HepG2 (cell line): ENCODE measurements around the gene PPP1R7. TPM values are rescaled to one million over a fixed set of nuclear protein-coding genes. Genes with fewer than 3 reads are reported as not detected.

Source experiments
- KDM1A ChIP-seq: IDR thresholded peaks from 2 replicates; pipeline ENCODE4 v1.6.1; 2016; ENCODE audit warnings: missing compliant biosample characterization
- KDM3A ChIP-seq: IDR thresholded peaks from 2 replicates; pipeline ENCODE4 v1.6.1; 2018; ENCODE audit warnings: low read depth, missing compliant biosample characterization
- KLF15 ChIP-seq: sonication (generic); formaldehyde crosslinking; IDR thresholded peaks from 2 replicates; pipeline ENCODE4 v1.8.1; 2023; ENCODE audit warnings: borderline replicate concordance, mild to moderate bottlenecking, inconsistent platforms, missing genetic modification reagents, mixed read lengths
- MAX ChIP-seq: IDR thresholded peaks from 2 replicates; pipeline ENCODE4 v1.6.1; 2012; ENCODE audit warnings: inconsistent platforms
- MED8 ChIP-seq: sonication (generic); formaldehyde crosslinking; IDR thresholded peaks from 2 replicates; pipeline ENCODE4 v1.8.1; 2023; ENCODE audit warnings: mild to moderate bottlenecking, missing genetic modification reagents; ENCODE audit not compliant: insufficient replicate concordance
- MYC ChIP-seq: sonication (generic); formaldehyde crosslinking; IDR thresholded peaks from 2 replicates; pipeline ENCODE4 v1.9.0; 2021; ENCODE audit warnings: missing genetic modification reagents, borderline replicate concordance
- MYNN ChIP-seq: sonication (generic); formaldehyde crosslinking; IDR thresholded peaks from 2 replicates; pipeline ENCODE4 v1.4.0; 2020; ENCODE audit warnings: mild to moderate bottlenecking, low read depth, missing genetic modification reagents
- ONECUT2 ChIP-seq: sonication (generic); formaldehyde crosslinking; IDR thresholded peaks from 2 replicates; pipeline ENCODE4 v1.4.0; 2020; ENCODE audit warnings: missing genetic modification reagents
- PCBP2 ChIP-seq: fragments of 200-400 bp; formaldehyde crosslinking; optimal IDR thresholded peaks from 2 replicates; pipeline ENCODE3; 2018; ENCODE audit warnings: low read length, low read depth; ENCODE audit not compliant: poor library complexity, severe bottlenecking
- PITX1 ChIP-seq: sonication (generic); formaldehyde crosslinking; IDR thresholded peaks from 2 replicates; pipeline ENCODE4 v1.5.1; 2020; ENCODE audit warnings: mild to moderate bottlenecking, missing genetic modification reagents
- RFXAP ChIP-seq: sonication (generic); formaldehyde crosslinking; IDR thresholded peaks from 2 replicates; pipeline ENCODE4 v1.4.0; 2020; ENCODE audit warnings: missing genetic modification reagents, borderline replicate concordance
- TARDBP ChIP-seq: sonication (generic); formaldehyde crosslinking; IDR thresholded peaks from 2 replicates; pipeline ENCODE4 v1.8.0; 2022; ENCODE audit warnings: mild to moderate bottlenecking, missing genetic modification reagents
- TCF12 ChIP-seq, 2 experiments: fragments of 450-650 bp in 1 of 2; sonication (generic) in 1 of 2; formaldehyde crosslinking in 1 of 2; IDR thresholded peaks; 2 replicates each; pipeline versions ENCODE4 v1.6.1 to v1.8.0; 2017 to 2022; ENCODE audit warnings: antibody characterized with exemption in 1 of 2, mild to moderate bottlenecking in 1 of 2, missing genetic modification reagents in 1 of 2, moderate library complexity in 1 of 2
- ZHX1 ChIP-seq: sonication (generic); formaldehyde crosslinking; IDR thresholded peaks from 2 replicates; pipeline ENCODE4 v1.8.1; 2022; ENCODE audit warnings: low read depth, mild to moderate bottlenecking, missing genetic modification reagents
- ZNF280B ChIP-seq: sonication (generic); formaldehyde crosslinking; IDR thresholded peaks from 2 replicates; pipeline ENCODE4 v1.5.0; 2020; ENCODE audit warnings: missing genetic modification reagents, mild to moderate bottlenecking, borderline replicate concordance
- ZNF549 ChIP-seq: sonication (generic); formaldehyde crosslinking; IDR thresholded peaks from 2 replicates; pipeline ENCODE4 v1.5.0; 2020; ENCODE audit warnings: missing genetic modification reagents
- ZNF576 ChIP-seq: sonication (generic); formaldehyde crosslinking; IDR thresholded peaks from 2 replicates; pipeline ENCODE4 v1.4.0; 2020; ENCODE audit warnings: mild to moderate bottlenecking, missing genetic modification reagents
- ZNF724P ChIP-seq: sonication (generic); formaldehyde crosslinking; IDR thresholded peaks from 2 replicates; pipeline ENCODE4 v1.8.0; 2022; ENCODE audit warnings: missing genetic modification reagents, borderline replicate concordance
- ZNF75D ChIP-seq: sonication (generic); formaldehyde crosslinking; IDR thresholded peaks from 2 replicates; pipeline ENCODE4 v1.8.1; 2023; ENCODE audit warnings: missing genetic modification reagents, mild to moderate bottlenecking, borderline replicate concordance
- ZXDC ChIP-seq: sonication (generic); formaldehyde crosslinking; IDR thresholded peaks from 2 replicates; pipeline ENCODE4 v1.5.0; 2020; ENCODE audit warnings: mild to moderate bottlenecking, missing genetic modification reagents
- polyA plus RNA-seq, 8 experiments: library from polyadenylated mRNA; depleted of rRNA in 3 of 8; stranded (reverse) in 7 of 8; unstranded in 1 of 8; fragments of >200 nt; fragmentation: Illumina TruSeq in 4 of 8; extraction: Trizol in 4 of 8; gene quantifications; 2 replicates each; pipeline versions ENCODE4 v1.2.1 to v1.2.3, GENCODE V29; 2011 to 2016; ENCODE audit warnings: low read depth in 4 of 8, missing spikeins in 1 of 8, mixed read lengths in 1 of 8; ENCODE audit not compliant: insufficient read depth in 1 of 8
- total RNA-seq, 5 experiments: library from RNA; depleted of rRNA; stranded (reverse); fragments of >200 nt; fragmentation: Illumina TruSeq; extraction: Trizol; gene quantifications; 2 replicates each; pipeline ENCODE4 v1.2.3, GENCODE V29; 2016; ENCODE audit warnings: low read depth in 1 of 5

Gene PPP1R7
- total and polyA plus RNA-seq, 2 of the 13 experiments (the other 11 are each of a cell fraction or from before 2014, with no cell fraction given) = 33.3 to 67.9 TPM

GRCh38 chr2:241223211-241224017 lies 73.1 kb downstream of the PPP1R7 start (continued):
- TF ChIP-seq ZHX1 (CRISPR knock-in tag) (no peak), MYNN (no peak), ZXDC (CRISPR knock-in tag) (peak; percentile 44; the same call in 1 of the 2 replicates), TARDBP (CRISPR knock-in tag) (no peak; the same call in 1 of the 2 replicates), KLF15 (CRISPR knock-in tag) (0 out of 2 replicates have a peak, but pooled peaks have one; percentile 12), TCF12 (IDR thresholded peaks at IDR 0.05) (no peak), TCF12 (CRISPR knock-in tag; IDR thresholded peaks at IDR 0.05) (no peak), KDM1A (no peak), KDM3A (no peak), ZNF75D (peak; percentile 55; the same call in 1 of the 2 replicates), MAX (0 out of 2 replicates have a peak, but pooled peaks have one; percentile 48), ZNF549 (no peak), RFXAP (CRISPR knock-in tag) (no peak; the same call in 1 of the 2 replicates), ZNF724P (0 out of 2 replicates have a peak, but pooled peaks have one; percentile 34), MYC (no peak), ZNF576 (CRISPR knock-in tag) (0 out of 2 replicates have a peak, but pooled peaks have one; percentile 15), PCBP2 (no peak), PITX1 (no peak), ZNF280B (CRISPR knock-in tag) (peak; percentile 17; the same call in 1 of the 2 replicates), ONECUT2 (no peak), MED8 (CRISPR knock-in tag) (peak; percentile 59)
